Stimulated activated CD8-positive, alpha-beta memory T cell treated with anti-CD3 and anti-CD28 coated beads, Interleukin-12 subunit alpha, Interleukin-12 subunit beta, amount 100 ng/mL, for 1 hour (primary cell): ENCODE measurements around the gene NPAS3.

ENCODE experiments used
- DNase-seq: peaks from one replicate; pipeline ENCODE4 v3.0.0-alpha.2; 2020; ENCODE audit warnings: low read depth

The NPAS3 gene

DNA sequence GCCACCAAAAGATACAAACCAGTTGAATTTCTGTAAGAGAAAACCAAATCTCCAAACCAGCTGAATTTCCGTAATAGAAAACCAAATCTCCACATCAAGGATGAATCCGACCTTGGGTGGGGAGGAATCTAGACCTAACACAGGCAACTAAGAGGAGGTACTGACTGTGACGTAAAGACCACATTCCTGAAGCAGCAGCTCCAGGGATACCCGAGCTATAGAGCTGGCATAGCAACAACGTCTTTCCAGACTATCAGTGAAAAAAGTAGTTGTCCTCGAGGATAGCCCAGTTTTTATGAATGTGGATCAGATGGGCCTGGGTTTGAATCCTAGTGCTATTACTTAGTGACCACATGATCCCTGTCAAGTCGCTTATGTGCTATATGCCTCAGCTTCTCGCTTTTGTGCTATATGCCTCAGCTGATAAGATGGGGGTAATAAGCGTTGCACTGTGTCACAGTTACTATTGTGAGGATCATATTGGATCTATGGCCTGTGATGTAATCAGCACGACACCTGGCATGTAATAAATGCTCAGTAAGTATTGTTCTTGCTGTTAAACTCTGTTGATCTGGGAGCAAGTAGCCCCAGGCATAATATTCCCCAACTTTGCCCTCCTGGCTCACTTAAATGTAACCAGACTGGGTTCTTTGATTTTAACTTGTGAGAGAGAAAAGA is 898.4 kb downstream of the NPAS3 start:
- DNase-seq, result no peak

DNA sequence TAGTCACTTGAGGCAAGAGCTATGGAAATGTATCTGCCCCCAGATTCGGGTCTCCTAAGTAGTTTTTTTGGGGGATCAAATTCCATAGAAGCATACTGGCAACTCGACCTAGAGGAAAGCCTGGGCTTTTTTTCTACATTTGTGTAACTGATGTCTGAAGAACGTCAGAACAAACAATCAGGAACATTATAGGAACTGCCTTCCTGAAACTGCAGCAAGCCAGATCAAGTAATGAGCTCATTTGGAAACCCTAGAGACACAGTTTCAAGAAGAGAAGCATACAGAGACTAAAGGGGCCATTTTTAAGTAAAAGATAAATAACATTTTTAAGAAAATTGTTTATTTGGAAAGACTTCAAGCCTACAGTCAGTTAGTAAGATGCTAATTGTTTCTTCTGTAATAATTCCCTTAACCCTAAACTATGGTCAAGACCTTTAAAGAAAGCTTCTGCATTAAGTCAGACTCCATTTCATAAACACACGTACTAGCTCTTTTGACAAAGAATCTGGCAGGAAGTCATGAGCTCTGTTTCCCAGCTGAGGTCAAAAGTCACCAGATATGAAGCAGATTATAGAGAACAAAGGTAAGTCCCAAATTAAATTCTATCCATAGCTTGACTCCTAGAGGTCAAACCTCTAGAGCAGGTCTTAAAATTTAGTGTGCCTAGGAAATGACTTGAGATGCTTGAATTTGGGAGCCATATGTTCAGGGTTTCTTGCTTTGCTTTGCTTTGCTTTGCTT is 899.4 kb downstream of the NPAS3 start:
- no peak for DNase-seq

DNA sequence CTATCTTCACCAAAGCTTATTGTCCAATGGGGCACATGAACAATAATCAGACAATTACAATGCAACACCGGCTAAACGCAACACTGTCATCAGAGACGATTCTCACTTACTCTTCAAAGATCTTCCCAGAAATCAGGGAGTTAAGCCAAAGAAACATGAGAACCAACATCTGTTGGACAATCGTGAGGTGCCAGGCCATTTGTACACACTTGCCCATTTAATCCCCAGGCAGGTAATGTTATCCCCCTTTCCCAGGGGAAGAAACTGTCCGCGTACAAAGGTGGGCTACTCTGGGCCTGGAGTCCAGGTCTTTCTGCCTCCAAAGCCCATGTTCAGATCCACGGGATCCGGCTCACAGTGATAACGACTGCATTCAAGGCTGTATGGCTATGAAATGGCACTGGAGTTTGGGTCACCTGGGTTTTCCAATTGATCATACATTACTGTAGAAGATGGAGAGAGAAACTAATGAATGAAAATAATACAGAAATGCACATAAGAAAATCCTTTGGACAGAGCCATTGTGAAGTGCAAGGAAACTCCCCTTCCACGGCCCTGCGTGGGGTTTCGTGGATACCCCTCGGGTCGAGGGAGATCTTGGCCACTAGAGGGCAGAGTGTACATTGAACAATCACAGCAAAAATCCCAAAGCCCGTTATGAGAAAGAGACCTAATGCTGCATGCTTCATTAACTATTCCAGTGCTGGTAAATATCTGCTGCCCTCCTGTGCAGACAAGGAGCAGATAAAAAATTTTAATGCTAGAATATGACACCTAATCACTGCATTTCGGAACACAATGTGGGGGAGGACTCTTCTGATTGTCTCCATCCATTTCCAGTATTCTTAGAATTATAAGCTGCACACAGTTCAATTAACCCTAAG is 900.8 kb downstream of the NPAS3 start:
- DNase-seq, result peak; percentile 26

DNA sequence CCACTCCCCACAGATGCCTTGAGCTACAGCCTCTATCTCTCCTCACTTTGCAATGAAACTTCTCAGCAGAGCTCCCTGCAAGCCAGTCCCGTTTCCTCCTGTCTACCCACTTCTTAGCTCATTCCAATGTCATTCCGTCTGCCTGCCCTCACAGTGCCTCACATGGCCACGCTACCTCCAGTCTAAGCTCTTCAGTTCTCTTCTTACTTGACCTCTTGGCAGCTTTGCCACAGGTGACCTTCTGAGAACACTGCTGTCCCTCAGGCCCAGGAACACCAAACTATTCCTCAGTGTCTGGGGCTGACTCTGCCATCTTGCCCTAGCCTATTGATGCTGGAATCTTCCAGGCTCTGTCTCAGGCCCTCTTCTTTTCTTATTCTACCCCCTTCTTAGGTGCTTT is 902.1 kb downstream of the NPAS3 start:
- DNase-seq, result no peak

DNA sequence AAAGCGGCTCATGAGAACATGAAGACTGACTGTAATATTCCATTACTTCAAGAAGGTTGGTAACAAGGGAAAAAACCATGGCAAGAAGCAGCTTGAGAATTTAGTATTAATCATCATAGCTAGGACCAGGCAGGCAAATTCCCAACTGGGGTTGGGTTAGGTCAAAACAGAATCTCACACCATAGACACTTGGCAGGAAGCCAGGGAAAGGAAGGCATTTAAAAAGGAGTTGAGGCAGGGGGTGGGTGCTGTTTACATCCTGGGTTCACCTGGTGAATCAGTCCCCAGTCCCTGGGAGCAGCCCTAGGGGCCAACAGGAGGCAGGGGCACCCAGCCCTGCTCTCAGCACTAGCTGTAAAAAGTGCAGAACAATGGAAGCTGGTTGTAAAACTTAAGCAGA is 903.6 kb downstream of the NPAS3 start:
- no peak for DNase-seq

DNA sequence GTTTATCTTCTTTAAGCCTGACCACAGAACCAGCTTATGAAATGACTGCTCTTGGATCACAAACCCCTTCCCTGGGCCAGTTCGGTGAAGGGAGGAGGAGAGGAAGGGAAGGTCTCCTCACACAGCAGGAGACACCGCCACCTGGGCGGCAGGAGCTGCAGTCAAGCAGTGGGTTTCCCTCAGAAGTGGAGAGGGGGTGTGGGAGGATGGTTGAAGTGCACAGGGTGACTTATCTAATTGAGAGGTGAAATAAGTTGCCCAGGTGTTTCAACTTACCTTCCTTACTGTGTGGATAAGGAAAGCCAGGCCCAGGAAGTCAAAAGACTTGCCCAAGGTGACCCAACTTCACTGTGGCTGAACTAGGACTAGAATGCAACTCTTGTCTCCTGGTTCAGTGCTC is 905.4 kb downstream of the NPAS3 start:
- no peak for DNase-seq

DNA sequence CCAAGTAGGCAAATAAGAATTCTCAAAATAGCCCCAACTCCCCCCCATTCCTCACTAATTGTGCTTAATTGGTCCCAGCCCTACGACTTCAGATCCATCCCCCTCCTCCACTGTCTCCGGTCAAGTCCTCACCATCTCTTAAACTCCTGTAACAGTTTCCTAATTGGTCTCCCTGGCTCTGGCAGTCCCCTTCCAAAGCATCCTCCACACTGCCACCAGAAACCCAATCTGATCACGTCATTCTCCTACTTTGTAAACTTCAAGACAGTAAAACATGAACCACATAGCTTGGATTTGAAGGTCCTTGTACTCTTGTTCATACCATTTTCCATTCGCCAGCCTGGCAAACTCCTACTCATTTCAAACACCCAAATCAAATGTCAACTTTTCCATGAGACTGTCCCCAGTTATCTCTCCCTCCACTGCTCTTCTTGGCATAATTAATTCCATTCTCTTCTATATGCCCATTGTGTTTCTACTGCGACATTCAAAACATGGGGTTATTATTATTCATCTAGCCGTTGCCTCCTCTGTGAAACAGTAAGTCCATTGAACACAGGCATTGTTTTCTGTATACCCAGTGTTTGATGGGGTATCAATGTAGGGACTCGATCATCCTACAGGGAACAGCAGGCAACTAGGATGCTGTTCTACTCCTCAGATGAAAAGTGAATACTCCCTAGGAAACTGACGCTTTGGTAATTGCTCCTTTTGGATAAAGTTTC is 907.6 kb downstream of the NPAS3 start:
- no peak for DNase-seq

DNA sequence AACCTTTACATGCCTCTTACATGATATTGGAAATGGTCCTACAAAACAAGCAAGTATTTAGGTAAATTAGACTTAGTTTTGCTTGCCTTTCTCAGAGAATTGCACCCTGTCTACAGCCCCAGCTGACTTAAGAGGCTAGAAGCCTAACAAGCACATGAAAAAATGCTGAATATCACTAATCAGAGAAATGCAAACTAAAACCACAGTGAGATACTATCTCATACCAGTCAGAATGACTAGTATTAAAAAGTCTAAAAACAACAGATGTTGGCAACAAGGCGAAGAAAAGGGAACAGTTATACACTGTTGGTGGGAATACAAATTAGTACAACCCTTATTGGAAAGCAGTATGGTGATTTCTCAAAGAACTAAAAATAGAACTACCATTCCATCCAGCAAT is 908.4 kb downstream of the NPAS3 start:
- DNase-seq, result no peak

DNA sequence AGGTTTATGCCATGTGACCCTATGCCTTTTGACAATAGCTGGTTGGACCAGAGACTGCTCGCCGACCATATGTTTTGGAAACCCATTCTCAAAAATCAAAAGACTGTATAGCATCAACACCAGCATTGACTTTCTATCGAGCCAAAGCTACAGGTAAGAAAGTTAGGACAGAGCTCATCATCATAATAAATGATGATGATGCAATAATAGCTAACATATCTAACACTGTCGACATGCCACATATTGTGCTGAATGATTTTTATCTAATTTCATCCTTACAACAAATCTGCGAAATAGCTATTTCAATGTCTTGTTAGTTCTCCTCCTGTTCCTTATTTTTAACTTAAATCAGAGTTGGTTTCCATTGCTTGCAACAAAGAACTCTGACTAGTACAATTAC is 909.3 kb downstream of the NPAS3 start:
- no peak for DNase-seq

DNA sequence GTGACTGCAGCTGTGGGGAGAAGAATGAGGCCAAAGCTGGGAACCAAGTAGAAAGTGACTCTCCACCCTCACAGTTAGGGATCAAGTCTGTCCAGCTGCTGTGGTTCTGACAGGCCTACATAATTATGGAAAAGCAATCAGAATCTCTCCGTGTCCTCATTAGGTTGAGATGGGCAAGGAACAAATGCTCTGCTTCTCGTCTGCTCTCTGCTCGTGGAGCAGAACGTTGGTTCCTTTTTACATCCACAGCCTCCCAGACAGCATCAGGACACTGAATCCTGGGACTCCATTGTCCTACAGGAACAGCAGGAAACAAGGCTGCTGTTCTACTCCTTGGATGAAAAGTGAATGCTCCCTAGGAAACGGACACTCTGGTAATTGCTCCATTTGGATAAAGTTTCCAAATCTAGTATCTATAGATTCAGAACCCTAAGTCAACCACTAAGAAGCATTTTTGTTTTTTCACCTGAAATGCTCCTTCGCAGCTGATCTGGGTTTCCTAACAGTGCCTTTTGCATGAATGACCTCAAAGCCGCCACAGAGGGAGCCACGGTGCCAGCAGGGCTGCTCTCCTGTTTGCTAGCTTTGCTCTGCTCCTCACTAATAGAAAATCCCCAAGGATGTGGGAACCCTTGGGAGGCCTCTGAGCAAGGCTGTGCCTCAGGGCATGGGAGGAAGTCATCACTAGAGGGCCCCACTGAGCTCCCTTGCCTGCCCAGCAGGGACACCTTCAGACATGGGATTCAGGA is 910.2 kb downstream of the NPAS3 start:
- no peak for DNase-seq

DNA sequence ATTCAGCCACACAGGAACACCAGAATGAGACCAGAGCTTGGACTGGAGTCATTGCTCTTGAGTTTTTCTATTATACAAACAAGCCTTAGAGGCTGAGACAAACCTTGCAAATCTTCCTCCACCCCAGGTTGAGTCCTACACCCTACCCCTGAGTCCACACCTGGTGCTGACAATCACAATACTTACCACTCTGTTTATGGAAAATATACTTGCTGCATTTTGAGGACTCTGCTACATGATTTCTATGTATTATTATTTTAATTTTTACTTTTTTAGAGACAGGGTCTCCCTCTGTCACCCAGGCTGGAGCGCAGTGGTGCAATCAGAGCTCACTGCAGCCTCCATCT is 910.7 kb downstream of the NPAS3 start:
- no peak for DNase-seq

DNA sequence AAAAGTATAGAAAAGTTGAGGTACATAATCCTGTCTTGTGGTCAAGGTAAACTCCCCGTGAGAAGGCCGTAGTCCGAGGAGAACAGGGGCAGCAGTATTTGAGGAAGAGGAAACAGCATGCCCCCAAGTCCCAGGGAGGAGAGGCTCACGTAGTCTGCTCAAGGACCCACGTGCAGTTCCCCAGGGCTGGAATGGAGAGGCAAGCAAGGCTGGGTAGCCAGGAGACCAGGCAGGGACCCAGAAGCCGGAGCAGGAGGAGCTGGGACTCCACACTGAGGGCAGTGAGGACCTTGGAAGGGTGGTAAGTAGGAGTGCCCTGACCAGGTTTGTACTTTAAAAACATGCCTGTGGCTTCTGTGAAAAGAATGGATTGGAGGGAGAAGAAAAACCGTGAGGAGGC is 912.1 kb downstream of the NPAS3 start:
- no peak for DNase-seq

DNA sequence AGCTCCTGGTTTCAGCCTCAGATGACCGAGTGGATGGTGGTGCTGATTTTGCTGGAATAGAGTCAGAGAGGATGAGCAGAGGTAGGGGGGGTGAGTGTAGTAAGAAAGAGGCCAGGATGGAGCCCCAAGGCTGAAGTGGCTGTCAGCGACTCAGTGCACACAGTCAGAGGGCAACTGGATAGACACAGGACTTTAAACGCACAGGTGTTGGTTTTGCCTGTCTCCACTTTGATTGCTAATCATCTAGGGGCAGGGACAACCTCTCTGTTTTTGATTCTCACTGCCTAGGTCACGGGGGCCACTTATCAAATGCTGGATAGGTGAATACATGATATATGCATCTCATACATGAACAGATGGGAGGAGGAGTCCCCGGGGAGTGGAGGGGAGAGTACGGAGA is 912.7 kb downstream of the NPAS3 start:
- DNase-seq, result no peak

DNA sequence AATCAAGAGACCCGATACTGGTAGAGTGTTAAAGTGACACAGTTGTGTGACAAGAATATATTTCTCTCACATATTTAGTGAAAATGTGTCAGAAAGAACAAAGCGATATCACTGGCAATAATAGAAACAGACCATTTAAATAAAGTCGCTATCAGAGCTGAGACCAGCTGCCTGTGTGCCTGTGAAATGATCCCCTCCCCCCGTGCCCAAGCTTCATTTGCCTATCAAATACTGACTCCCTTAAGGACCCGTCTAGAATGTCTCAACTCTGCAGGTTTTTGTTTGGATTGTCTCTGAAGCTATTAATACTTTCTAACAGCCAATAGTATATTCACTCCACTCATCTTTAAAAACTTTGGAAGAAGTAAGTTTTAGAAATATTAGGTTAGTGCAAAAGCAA is 913.3 kb downstream of the NPAS3 start:
- DNase-seq, result no peak
